Measurements from ENCODE around the gene CCS.

The CCS gene

DNA sequence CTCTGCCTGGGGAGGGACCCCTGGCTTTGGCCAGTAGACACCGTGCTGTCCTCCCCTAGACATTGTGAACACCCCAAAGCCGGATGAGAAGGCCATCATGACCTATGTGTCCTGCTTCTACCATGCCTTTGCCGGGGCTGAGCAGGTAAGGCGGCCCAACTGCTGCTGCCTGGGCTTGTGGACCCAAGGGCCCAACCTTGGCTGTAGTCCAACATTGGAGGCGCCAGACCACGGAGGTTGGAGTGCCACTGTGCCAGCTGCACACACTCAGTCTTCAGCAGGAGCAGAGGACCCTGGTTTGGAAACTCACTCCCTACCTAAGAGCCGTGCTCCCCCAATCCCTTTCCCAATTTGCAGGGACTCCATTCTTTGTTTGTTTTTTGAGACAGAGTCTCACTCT is 36.9 kb upstream of the CCS start:
- no peak for DNase-seq (ENCODE audit: low read depth)
- TF ChIP-seq, protein P1, sequence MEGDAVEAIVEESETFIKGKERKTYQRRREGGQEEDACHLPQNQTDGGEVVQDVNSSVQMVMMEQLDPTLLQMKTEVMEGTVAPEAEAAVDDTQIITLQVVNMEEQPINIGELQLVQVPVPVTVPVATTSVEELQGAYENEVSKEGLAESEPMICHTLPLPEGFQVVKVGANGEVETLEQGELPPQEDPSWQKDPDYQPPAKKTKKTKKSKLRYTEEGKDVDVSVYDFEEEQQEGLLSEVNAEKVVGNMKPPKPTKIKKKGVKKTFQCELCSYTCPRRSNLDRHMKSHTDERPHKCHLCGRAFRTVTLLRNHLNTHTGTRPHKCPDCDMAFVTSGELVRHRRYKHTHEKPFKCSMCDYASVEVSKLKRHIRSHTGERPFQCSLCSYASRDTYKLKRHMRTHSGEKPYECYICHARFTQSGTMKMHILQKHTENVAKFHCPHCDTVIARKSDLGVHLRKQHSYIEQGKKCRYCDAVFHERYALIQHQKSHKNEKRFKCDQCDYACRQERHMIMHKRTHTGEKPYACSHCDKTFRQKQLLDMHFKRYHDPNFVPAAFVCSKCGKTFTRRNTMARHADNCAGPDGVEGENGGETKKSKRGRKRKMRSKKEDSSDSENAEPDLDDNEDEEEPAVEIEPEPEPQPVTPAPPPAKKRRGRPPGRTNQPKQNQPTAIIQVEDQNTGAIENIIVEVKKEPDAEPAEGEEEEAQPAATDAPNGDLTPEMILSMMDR (IDR thresholded peaks at IDR 0.05; ENCODE audit: insufficient read depth, low read depth, low read length, missing control alignments), result no peak
- no peak overlapping the region for H3K4me3 ChIP-seq (ENCODE audit: low read depth, low read length)

DNA sequence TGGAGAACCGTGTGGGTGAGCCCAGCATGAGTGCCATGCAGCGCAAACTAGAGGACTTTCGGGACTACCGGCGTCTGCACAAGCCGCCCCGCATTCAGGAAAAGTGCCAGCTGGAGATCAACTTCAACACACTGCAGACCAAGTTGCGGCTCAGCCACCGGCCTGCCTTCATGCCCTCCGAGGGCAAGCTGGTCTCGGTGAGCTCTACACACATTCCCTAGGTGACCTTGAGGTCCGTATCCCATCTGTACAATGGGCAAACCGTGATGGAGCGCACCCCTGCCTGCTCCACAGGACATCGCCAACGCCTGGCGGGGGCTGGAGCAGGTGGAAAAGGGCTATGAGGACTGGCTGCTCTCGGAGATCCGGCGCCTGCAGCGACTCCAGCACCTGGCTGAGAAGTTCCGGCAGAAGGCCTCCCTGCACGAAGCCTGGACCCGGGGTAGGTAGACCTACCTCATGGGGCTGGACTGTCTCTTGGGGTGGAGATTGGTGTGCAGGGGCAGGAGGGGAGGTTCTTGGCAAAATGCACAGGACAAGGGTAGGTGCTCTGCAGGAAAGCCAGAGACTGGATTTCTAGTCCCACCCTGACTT is 35.2 kb upstream of the CCS start:
- TF ChIP-seq, protein P1 (IDR thresholded peaks at IDR 0.05; ENCODE audit: insufficient read depth, low read depth, low read length, missing control alignments), result no peak
- DNase-seq (ENCODE audit: low read depth), result no peak

DNA sequence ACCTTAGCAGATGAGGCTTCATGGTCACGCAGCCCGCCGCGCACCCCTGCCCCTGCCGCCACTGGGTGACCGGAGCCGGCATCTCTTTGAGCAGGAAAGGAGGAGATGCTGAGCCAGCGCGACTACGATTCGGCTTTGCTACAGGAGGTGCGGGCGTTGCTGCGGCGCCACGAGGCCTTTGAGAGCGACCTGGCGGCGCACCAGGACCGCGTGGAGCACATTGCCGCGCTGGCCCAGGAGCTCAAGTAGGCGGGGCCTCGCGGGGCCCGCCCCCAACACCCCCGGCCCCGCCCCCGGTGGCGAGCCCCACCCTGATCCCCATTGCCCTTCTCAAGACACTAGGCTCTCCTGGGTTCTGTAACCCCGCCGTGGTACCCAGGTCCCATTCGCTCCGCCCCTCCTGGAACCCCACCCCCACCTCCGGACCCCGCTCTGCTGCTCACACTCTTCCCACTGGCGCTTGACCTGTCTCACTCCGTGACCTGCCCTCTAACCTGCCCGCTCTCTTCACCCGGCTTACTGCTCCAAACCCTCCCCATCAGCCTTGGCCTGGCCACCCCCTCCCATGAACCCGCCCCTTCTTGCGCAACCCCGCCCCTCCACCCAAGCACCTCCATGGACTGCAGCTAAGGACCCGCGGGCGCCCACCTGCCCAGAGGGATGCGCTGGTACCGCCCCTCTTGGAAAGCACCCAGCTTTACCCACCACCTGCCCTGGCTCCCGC is 33.7 kb upstream of the CCS start:
- H3K4me3 ChIP-seq (ENCODE audit: low read depth, low read length), result no peak overlapping the region
- TF ChIP-seq, protein P1 (IDR thresholded peaks at IDR 0.05; ENCODE audit: insufficient read depth, low read depth, low read length, missing control alignments), result no peak
- DNase-seq (ENCODE audit: low read depth), result no peak

More for the DNA sequence above, 35.2 kb upstream of the CCS start:
- H3K4me3 ChIP-seq (ENCODE audit: low read depth, low read length), result no peak overlapping the region

DNA sequence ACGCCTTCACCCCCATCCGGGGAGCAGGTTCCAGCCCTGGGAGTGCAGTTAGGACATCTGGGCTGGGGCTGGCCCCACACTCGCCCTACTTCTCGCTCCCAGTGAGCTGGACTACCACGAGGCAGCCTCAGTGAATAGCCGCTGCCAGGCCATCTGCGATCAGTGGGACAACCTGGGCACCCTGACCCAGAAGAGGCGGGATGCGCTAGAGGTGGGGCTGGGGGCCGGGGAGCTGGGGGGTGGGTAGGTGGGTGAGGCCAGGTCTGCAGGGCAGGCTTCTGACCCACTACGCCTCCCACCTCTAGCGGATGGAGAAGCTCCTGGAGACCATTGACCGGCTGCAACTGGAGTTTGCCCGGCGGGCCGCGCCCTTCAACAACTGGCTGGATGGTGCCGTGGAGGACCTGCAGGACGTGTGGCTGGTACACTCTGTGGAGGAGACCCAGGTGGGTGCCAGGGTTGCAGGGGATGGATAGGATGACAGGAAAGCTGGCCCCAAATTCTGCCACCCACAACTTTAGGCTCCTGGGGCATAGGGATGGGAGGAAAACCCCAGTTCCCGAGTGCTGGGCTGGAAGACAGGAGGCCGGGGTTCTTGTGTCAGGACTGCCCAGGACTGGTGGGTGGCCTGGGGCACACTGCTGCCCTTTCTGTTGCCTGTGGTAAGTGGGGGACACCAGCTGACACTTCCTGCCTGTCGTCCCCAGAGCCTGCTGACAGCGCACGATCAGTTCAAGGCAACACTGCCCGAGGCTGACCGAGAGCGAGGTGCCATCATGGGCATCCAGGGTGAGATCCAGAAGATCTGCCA is 32.9 kb upstream of the CCS start:
- TF ChIP-seq, protein P1 (IDR thresholded peaks at IDR 0.05; ENCODE audit: insufficient read depth, low read depth, low read length, missing control alignments), result no peak
- DNase-seq (ENCODE audit: low read depth), result no peak
- H3K4me3 ChIP-seq (ENCODE audit: low read depth, low read length), result no peak overlapping the region

DNA sequence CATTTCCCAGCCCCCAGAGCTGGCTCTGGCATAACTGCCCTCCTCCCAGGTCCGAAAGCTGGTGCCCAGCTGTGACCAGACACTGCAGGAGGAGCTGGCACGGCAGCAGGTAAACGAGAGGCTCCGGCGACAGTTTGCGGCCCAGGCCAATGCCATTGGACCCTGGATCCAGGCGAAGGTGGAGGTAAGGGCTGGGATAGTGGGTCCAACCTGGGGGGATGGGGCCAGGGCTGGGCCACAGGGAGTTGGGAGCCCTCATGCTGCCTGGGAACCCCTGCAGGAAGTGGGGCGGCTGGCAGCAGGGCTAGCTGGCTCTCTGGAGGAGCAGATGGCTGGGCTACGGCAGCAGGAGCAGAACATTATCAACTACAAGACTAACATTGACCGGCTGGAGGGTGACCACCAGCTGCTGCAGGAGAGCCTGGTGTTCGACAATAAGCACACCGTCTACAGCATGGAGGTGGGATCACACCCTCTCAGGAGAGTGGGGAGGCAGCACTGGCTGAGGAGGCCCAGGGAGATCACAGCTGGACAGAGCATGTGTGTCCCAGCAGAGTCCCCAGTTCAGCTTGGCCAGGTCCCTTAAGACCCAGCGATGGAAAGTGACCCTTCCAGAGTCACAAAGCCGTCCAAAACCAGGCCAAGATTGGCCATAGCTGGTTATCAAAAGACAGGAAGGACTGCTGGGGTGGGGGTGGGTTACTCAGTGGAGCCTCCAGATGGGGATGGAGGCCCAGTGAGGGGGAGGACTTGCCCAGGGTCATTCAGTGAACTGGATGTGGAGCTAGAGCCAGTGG is 31.6 kb upstream of the CCS start:
- TF ChIP-seq, protein P1 (IDR thresholded peaks at IDR 0.05; ENCODE audit: insufficient read depth, low read depth, low read length, missing control alignments), result no peak
- DNase-seq (ENCODE audit: low read depth), result no peak

DNA sequence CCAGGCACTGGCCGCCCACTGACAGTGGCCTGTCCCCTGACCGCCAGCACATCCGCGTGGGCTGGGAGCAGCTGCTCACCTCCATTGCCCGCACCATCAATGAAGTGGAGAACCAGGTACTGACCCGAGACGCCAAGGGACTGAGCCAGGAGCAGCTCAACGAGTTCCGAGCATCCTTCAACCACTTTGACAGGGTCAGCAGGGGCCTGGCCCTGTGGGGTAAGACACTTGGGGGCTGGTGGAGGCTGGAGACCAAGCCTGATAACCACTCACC is 31.1 kb upstream of the CCS start:
- DNase-seq (ENCODE audit: low read depth), result no peak

More for the DNA sequence above, 31.6 kb upstream of the CCS start:
- no peak overlapping the region for H3K4me3 ChIP-seq (ENCODE audit: low read depth, low read length)

More for the DNA sequence above, 31.1 kb upstream of the CCS start:
- H3K4me3 ChIP-seq (ENCODE audit: low read depth, low read length), result no peak overlapping the region
- TF ChIP-seq, protein P1 (IDR thresholded peaks at IDR 0.05; ENCODE audit: insufficient read depth, low read depth, low read length, missing control alignments), result no peak

Measured in GM12865 (cell line).